ENCODE measurements around the gene OR52K2.
"Not testable (repeated sequence)": the region's sequence is repeated elsewhere in the genome, so short reads cannot be mapped to it uniquely, and the experiment has no call there.

OR52K2 gene

DNA sequence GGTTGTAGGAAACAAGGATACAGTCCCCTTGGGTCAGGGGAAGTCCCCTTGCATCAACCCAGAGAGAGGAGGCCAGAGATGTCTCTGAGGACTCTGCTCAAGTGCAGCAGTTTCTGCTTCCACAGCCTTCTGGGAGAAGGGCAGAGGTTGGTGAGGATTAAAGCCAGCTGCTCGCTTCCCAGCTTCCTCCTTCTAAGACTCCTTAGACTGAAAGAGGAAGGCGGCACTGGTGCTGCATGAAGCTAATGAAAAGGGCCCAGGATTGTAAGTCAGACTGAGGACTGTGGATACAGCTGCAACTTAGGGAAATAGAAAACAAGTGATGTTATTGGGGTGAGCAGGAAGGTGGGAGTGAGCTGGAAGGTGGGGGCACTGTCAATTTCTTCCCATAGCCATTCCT lies 33.4 kb downstream of the OR52K2 start, which contains the start of gene OR52K1:
Gene OR52K1 (plus strand): TSS at position 202 of the 400 bp plus-strand sequence. CDS start 6,255 bp downstream, outside the sequence.
- H3K4me3 ChIP-seq (replicated peaks; ENCODE audit: insufficient read depth, low read length), result no peak within 1 kb of the TSS
- peak within 1 kb of the TSS; percentile 5; the same call in 1 of the 2 replicates for H3K27ac ChIP-seq (replicated peaks)
- no peaks in the 10 kb centered on the region for H3K27me3 ChIP-seq (ENCODE audit: insufficient read depth, poor library complexity, severe bottlenecking)
- peak; percentile 91 for TF ChIP-seq SPI1 (IDR thresholded peaks at IDR 0.05; ENCODE audit: borderline replicate concordance, low read depth)
- no peak for TF ChIP-seq POLR2AphosphoS5 (IDR thresholded peaks at IDR 0.05; ENCODE audit: low read depth)
- no peak for TF ChIP-seq GABPA (IDR thresholded peaks at IDR 0.05; ENCODE audit: low read depth)
- DNase-seq (ENCODE audit: low read depth in 1 of 2, low spot score in 1 of 2), result peak in 1 of 2 experiments; percentile 86

DNA sequence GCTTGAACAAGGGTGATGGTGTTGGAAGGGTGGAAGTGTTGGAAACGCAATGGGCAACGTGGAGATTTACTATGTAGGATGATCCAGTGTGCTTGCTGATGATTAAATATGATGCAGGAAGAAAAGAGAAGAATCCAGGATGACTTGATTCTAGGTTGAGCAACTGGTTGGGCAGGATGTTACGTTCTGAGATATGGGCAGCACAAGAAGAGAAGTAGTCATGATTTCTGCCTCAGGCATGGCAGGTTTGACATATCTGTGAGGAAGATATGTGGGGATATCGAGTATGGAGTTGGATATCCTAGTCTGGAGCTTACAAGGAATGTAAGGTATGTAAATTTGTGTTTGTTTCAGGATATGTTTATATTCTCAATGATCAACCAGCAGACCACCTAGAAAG lies 35.2 kb downstream of the OR52K2 start:
- DNase-seq (ENCODE audit: low read depth in 1 of 2, low spot score in 1 of 2), result no peak
- H3K27me3 ChIP-seq (ENCODE audit: insufficient read depth, poor library complexity, severe bottlenecking), result no peaks in the 10 kb centered on the region
- TF ChIP-seq, protein P1, sequence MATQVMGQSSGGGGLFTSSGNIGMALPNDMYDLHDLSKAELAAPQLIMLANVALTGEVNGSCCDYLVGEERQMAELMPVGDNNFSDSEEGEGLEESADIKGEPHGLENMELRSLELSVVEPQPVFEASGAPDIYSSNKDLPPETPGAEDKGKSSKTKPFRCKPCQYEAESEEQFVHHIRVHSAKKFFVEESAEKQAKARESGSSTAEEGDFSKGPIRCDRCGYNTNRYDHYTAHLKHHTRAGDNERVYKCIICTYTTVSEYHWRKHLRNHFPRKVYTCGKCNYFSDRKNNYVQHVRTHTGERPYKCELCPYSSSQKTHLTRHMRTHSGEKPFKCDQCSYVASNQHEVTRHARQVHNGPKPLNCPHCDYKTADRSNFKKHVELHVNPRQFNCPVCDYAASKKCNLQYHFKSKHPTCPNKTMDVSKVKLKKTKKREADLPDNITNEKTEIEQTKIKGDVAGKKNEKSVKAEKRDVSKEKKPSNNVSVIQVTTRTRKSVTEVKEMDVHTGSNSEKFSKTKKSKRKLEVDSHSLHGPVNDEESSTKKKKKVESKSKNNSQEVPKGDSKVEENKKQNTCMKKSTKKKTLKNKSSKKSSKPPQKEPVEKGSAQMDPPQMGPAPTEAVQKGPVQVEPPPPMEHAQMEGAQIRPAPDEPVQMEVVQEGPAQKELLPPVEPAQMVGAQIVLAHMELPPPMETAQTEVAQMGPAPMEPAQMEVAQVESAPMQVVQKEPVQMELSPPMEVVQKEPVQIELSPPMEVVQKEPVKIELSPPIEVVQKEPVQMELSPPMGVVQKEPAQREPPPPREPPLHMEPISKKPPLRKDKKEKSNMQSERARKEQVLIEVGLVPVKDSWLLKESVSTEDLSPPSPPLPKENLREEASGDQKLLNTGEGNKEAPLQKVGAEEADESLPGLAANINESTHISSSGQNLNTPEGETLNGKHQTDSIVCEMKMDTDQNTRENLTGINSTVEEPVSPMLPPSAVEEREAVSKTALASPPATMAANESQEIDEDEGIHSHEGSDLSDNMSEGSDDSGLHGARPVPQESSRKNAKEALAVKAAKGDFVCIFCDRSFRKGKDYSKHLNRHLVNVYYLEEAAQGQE (IDR thresholded peaks at IDR 0.05; ENCODE audit: insufficient replicate concordance, low read depth), result no peak
- TF ChIP-seq CTCF (IDR thresholded peaks at IDR 0.05; ENCODE audit: insufficient read depth, low read length) (no peak), POLR2AphosphoS5 (IDR thresholded peaks at IDR 0.05; ENCODE audit: low read depth) (no peak), SPI1 (IDR thresholded peaks at IDR 0.05; ENCODE audit: borderline replicate concordance, low read depth) (no peak), GABPA (IDR thresholded peaks at IDR 0.05; ENCODE audit: low read depth) (no peak)
- H3K27ac ChIP-seq (replicated peaks), result no peak overlapping the region
- no peak overlapping the region for H3K4me3 ChIP-seq (replicated peaks; ENCODE audit: insufficient read depth, low read length)

DNA sequence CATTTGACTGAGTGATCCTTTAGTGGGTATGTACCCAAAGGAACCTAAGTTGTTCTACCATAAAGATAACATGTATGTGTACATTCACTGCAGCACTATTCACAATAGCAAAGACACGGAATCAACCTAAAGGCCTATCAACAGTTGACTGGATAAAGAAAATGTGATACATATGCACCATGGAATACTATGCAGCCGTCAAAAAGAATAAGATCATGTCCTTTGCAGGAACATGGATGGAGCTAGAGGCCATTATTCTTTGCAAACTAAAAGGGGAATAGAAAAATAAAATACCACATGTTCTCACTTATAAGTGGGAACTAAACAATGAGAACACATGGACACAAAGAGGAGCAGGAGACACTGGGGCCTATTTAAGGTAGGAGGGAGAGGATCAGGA lies 42.3 kb downstream of the OR52K2 start:
- not testable (repeated sequence) for H3K27me3 ChIP-seq (ENCODE audit: insufficient read depth, poor library complexity, severe bottlenecking); DNase-seq (ENCODE audit: low read depth in 1 of 2, low spot score in 1 of 2); H3K27ac ChIP-seq (replicated peaks); H3K4me3 ChIP-seq (replicated peaks; ENCODE audit: insufficient read depth, low read length)

GRCh38 chr11:4491878-4492606 lies 42.9 kb downstream of the OR52K2 start:
- H3K27me3 ChIP-seq (ENCODE audit: insufficient read depth, poor library complexity, severe bottlenecking), result no peaks in the 10 kb centered on the region
- H3K27ac ChIP-seq (replicated peaks), result peak overlapping the region; percentile 19
- no peak for DNase-seq (ENCODE audit: low read depth in 1 of 2, low spot score in 1 of 2)
- TF ChIP-seq GABPA (IDR thresholded peaks at IDR 0.05; ENCODE audit: low read depth), result no peak
- H3K4me3 ChIP-seq (replicated peaks; ENCODE audit: insufficient read depth, low read length), result no peak overlapping the region

GRCh38 chr11:4493480-4493818 lies 44.4 kb downstream of the OR52K2 start:
- no peak for TF ChIP-seq SPI1 (IDR thresholded peaks at IDR 0.05; ENCODE audit: borderline replicate concordance, low read depth)
- TF ChIP-seq, protein P1 (IDR thresholded peaks at IDR 0.05; ENCODE audit: insufficient replicate concordance, low read depth), result no peak
- TF ChIP-seq POLR2AphosphoS5 (IDR thresholded peaks at IDR 0.05; ENCODE audit: low read depth), result no peak
- TF ChIP-seq GABPA (IDR thresholded peaks at IDR 0.05; ENCODE audit: low read depth), result no peak
- no peak for TF ChIP-seq CTCF (IDR thresholded peaks at IDR 0.05; ENCODE audit: insufficient read depth, low read length)
- H3K4me3 ChIP-seq (replicated peaks; ENCODE audit: insufficient read depth, low read length), result no peak overlapping the region
- H3K27me3 ChIP-seq (ENCODE audit: insufficient read depth, poor library complexity, severe bottlenecking), result no peaks in the 10 kb centered on the region

More at GRCh38 chr11:4493480-4493818, 44.4 kb downstream of the OR52K2 start:
- H3K27ac ChIP-seq (replicated peaks), result no peak overlapping the region
- no peak for DNase-seq (ENCODE audit: low read depth in 1 of 2, low spot score in 1 of 2)

Data from HL-60 (cell line).